Right forelimb (tissue), 1 donor: ENCODE data around the gene ART3.
"Not testable (repeated sequence)": the region's sequence is repeated elsewhere in the genome, so short reads cannot be mapped to it uniquely, and the experiment has no call there.

Experiments
- DNase-seq: peaks from one replicate; pipeline ENCODE4 v3.0.0-alpha.2; 2018

Gene ART3, protein sequence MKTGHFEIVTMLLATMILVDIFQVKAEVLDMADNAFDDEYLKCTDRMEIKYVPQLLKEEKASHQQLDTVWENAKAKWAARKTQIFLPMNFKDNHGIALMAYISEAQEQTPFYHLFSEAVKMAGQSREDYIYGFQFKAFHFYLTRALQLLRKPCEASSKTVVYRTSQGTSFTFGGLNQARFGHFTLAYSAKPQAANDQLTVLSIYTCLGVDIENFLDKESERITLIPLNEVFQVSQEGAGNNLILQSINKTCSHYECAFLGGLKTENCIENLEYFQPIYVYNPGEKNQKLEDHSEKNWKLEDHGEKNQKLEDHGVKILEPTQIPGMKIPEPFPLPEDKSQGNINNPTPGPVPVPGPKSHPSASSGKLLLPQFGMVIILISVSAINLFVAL

DNA sequence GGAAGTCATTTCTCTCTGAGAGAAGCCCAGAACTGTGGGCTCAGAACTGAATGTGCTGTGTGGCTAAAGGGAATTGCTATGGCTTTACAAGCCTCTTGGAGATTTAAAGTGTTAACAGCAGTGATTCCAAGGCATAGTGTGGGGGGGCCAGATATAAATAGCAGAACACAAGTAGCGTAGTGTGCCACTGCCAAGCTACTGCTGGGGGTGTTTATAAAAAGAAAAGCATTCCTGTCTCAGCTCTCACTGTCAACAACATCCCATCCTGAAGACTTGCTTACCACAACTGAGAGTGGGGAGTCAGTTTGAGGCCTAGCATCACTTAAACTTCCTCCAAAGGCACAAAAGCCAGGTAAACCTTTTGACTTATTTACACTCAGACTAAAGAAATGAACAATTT is at the start of gene ART3:
Gene ART3, plus strand, starts transcription at position 242 of the 400 bp plus-strand sequence. CDS start 1,181 bp downstream, outside the sequence.
- DNase-seq, result no peak

DNA sequence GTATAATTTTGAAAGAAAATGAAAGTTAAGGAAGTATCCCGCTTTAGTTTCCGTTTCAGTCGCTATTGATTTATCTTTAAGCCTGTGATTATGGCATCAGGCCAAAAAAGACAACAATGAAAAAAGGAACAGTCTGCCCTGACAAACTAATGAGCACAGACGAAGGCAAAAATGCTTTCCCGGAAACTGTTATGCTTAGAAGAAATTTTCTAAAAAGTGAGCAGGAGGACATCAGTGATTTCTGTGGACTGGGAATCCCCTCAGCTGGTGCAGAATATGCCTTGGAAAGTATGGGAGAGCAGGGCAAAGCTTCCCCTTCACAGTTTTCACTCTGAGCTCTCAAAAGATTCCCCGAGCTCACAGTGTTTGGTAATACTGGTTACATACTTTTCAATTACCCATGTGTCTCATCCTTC is 46.2 kb upstream of the ART3 start:
- DNase-seq, result no peak

DNA sequence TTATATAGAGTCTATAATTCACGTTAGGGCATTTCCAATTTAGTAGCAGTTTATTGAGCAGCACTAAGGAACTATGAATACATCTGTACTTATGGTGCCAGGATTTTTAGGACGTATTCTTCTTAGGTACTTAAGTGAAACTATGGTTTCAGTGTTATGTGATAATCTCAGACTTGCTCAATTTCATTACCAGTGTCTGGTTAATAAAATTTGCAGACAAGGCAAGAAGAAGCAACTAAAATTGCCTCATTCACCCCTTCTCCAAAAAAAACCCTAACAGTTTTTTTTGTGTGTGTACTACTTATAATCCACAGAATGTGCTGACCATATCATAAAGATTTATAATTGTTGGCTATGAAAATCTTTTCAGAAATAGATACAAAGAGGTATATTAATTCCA is 45.2 kb upstream of the ART3 start:
- DNase-seq, result no peak

DNA sequence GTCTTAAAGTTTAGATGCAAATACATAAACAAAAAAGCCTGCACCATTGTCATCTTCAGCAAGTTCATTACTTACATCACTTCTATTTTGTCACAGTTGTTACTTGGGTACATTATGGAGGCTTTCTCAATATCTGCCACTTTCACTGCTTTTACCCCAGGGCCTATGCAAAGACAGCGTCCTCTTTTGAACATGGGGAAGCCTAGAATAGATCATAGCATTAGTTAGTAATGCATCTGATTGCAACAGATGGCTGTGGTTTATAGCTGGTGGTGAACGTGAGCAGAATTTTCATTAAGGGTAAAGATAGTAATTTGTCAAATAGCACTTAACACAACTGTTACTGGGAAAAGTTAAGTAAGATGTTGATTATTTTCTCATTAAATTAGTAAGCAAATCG is 39.4 kb upstream of the ART3 start:
- DNase-seq, result no peak

DNA sequence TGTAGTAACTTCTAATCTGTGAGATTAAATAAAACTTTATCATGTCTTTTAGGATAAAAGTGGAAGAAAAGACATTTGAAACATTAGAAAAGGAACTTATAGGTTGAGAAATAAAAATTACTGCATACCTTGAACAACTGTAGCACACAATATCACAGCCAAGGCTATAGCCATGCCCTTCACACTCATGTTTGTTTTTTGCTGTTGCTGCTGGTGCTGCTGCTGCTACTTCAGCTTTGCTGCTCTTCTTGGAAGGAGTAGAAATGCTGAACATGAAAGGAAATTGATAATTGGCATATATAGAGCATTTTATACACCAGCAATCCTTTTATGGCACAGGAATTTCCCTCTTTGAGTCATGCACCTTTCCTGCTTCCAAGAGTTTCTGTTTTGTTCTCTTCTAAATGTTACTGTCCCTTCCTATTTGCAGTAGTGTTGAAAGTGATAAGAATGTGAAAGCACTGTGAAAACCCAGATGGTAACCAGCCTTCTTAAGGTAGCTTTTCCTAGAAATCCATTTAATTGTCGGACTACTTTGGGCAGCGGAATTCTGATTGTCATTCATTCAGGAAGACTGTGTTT is 38.6 kb upstream of the ART3 start, which contains the start of gene CXCL11:
Gene CXCL11, minus strand, starts transcription at position 272 of the 582 bp plus-strand sequence. Its CDS starts 83 bp downstream, at position 189.
- no peak for DNase-seq

DNA sequence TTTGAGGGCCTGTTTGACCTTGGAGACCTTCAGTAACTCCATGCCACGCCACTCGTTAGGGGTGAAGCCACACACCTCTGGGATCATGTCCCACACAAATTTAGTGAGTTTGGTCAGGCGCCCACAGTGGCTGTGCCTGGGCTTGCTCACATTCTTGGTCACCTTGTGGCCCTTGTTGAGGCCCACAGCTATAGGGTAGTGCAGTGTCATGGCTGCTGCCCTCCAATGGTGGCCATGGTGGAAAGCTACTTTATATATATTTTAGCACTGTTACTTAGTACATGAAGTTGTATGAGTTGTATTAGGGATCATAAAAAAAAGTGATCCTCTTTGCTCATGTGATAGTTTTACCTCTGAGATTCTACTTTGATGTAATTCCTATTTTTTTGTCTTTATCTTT is 37.7 kb upstream of the ART3 start:
- DNase-seq, result no peak

DNA sequence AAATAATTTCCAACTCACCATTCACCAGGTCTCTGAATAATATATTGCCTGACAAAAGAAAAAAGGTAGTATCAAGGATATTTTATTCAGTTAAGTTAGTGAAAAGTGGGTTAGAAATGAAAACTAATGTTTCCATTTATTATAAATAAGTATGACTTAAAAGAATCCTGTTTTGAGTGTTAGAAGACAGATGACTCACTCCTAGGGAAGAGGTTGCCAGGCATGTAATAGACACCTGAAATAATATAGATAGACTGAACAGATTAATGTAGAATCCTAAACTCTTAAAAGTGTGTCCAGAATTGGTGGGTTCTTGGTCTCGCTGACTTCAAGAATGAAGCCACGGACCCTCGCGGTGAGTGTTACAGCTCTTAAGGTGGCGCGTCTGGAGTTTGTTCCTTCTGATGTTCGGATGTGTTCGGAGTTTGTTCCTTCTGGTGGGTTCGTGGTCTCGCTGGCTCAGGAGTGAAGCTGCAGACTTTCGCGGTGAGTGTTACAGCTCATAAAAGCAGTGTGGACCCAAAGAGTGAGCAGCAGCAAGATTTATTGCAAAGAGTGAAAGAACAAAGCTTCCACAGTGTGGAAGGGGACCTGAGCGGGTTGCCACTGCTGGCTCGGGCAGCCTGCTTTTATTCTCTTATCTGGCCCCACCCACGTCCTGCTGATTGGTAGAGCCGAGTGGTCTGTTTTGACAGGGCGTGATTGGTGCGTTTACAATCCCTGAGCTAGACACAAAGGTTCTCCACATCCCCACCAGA is 32.1 kb upstream of the ART3 start:
- DNase-seq, result not testable (repeated sequence)

DNA sequence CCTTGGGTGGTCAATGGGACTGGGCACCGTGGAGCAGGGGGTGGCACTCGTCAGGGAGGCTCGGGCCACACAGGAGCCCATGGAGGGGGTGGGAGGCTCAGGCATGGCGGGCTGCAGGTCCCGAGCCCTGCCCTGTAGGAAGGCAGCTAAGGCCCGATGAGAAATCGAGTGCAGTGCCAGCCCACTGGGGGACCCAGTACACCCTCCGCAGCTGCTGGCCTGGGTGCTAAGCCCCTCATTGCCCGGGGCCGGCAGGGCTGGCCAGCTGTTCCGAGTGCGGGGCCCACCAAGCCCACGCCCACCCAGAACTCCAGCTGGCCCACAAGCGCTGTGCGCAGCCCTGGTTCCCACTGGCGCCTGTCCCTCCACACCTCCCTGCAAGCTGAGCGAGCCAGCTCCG is 31.2 kb upstream of the ART3 start:
- DNase-seq, result not testable (repeated sequence)

DNA sequence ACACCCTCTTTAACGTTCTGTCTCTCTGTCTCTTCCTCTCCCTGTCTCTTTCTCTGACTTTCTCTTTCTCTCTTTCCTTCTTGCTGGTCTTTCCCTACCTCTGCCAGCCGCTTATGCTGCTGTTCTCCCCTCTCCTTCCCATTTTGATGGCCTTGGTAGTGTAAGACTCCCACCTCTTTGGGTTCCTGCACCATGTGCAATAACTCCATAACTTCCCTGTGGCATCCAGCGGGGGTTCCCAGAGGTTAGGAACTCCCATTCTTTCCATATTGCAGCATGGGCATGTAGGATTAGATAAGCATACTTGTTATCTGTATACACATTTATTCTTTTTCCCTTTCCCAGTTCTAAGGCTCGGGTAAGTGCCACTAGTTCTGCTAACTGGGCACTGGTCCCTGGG is 29.8 kb upstream of the ART3 start:
- not testable (repeated sequence) for DNase-seq

DNA sequence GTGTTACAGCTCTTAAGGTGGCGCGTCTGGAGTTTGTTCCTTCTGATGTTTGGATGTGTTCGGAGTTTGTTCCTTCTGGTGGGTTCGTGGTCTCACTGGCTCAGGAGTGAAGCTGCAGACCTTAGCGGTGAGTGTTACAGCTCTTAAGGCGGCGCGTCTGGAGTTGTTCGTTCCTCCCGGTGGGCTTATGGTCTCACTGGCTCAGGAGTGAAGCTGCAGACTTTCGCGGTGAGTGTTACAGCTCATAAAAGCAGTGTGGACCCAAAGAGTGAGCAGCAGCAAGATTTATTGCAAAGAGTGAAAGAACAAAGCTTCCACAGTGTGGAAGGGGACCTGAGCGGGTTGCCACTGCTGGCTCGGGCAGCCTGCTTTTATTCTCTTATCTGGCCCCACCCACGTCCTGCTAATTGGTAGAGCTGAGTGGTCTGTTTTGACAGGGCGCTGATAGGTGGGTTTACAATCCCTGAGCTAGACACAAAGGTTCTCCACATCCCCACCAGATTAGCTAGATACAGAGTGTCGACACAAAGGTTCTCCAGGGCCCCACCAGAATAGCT is 24.6 kb upstream of the ART3 start:
- not testable (repeated sequence) for DNase-seq

DNA sequence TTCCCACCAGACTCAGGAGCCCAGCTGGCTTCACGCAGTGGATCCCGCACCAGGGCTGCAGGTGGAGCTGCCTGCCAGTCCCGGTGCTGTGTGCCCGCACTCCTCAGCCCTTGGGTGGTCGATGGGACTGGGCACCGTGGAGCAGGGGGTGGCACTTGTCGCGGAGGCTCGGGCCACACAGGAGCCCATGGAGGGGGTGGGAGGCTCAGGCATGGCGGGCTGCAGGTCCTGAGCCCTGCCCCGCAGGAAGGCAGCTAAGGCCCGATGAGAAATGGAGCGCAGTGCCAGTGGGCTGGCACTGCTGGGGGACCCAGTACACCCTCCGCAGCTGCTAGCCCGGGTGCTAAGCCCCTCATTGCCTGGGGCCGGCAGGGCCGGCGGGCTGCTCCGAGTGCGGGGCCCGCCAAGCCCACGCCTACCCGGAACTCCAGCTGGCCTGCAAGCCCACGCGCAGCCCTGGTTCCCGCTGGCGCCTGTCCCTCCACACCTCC is 23.9 kb upstream of the ART3 start:
- DNase-seq, result not testable (repeated sequence)

DNA sequence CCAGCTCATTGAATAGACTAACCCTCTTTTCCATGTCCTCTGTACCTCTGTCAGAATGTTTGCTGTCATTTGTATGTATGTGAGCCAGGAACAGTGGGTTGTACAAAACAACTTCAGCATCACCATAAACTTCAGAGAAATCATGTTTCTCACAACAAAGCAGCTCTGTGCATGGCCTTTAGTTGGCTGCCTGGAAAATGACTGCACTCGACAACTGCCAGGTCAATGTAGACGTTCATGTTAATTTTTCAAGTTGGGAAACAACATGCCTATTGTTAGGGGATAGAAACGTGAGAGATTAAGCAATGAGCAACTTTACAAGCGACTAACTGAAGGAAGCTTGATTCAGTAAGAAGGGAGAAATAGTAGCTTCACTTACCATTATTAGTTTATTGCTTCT is 20.8 kb upstream of the ART3 start:
- DNase-seq, result no peak

DNA sequence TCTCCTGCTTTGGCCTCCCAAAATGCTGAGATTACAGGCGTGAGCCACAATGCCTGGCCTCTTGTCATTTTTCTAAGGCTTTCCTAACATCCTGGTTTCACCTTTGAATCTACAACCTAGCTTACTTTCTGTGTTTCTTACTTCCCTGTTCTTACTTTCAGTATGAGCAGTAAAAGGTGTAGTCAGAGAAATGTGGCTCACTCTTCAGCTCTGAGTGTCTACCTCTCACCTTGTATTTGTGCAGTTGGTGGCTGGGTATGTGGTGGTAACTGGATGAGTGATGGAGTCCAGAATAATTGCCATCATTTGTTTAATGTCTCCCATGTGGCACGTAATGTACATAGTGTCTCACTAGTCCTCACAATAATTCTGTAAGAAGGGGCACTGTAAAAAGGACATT is 19.5 kb upstream of the ART3 start:
- no peak for DNase-seq

DNA sequence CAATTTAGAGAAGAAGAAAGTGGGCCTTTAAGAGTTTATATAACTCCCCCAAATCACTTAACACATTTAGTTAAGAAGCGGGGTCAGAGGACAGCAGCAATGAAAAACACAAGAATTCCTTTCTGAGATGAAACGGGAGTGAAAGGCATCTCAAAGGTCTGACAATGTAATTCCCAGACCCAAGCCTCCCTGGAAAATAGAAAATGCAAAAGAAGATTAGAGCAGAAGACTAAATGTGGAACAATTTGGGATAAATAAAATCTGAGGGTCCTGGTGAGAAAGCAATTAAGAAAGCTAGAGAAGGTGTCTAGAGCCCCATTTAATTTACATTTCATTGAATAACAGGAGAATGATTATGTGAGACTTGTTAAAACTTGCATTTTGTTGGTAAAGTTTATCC is 19.1 kb upstream of the ART3 start:
- DNase-seq, result no peak

DNA sequence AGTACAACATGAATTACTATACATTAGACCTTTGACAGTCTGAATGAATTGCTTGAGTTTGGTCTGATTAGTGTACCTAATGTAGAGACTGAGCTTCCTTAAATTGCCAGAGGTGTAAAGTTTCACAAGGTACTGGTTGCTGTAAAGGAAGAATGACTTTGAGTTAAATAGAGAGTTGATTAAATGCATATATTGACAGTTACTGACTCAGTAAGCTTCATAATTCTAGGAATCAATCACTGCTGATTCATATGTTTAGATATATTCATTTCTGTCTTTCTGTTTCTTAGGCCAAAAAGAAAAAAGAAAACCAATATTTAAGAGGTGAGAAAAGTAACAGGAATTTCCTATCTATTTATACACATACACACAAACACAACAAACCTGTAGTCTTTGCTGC is 16.2 kb upstream of the ART3 start:
- no peak for DNase-seq

DNA sequence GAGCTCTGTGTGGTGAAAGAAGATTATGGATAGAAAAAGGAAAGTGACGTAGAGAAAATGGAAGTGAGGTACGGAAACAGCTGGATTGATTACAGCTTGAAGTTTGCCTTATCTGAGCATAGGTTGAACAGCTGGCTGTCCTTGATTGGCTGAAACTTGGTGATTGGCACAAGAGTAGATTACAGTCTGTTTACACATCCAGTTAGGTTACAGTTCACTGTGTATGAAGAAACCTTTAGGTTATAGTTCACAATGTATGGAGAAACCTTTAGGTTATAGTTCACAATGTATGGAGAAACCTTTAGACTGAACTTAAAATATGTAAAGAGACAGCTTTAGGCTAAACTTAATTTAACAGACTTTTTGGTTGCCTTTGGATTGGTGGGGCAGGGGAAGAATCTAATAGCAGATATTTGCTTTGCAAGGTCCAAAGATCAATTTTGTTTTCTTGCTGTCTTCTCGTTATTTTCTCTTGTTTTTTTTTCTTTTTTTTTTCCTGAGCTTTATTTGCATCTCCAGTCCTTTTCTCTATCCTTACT is 15.6 kb upstream of the ART3 start:
- no peak for DNase-seq

DNA sequence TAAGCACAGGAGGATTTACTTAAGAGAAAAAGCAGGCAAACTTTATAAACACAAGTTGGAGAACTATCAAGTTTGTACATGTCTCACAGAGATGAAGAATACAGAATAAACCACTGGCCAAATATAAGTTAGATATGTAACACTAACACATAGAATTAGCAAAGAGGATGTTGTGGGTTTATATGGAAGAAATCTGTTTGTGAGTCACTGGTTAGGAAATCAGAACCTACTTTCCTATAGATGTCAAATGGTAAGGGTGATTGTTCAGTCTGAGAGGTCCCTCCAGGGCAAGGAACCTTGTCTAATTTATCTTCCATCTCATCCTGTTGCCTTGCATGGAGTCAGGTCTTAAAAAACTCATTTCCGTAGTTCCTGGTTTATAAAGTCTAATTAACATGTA is 14.8 kb upstream of the ART3 start:
- no peak for DNase-seq

DNA sequence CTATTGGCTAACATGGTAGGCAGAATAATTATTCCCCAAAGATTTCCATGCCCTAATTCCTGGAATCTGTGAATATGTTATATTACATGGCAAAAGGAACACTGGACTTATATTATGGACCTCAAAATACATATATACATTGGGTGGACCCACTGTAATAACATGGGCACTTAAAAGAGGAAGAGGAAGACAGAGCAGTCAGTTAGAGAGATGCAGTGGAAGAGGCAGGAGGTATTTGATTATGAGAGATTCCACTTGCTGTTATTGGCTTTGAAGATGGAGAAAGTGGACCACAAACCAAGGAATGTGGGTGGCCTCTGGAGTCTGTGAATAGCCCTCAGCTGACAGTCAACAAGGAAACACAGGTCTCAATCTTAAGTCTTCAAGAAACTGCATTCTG is 14.0 kb upstream of the ART3 start:
- DNase-seq, result no peak

DNA sequence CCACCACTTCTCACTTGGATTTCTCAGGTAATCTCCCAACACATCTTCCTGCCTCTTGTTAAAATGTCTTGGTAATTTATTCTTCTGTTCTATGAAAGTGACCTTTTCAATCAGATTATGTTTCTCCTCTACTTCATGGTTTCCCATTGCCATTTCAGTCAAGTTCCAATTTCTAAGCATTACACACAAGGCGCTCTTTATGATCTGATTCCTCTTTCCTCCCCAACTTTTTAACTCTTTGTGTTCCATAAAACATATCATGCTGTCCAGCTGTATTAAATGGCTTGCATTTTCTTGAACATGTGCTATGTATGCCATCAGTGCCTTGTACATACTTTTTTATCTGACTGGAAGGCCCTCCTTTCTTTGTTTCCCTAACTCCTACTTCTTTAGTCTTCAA is 13.1 kb upstream of the ART3 start:
- no peak for DNase-seq

DNA sequence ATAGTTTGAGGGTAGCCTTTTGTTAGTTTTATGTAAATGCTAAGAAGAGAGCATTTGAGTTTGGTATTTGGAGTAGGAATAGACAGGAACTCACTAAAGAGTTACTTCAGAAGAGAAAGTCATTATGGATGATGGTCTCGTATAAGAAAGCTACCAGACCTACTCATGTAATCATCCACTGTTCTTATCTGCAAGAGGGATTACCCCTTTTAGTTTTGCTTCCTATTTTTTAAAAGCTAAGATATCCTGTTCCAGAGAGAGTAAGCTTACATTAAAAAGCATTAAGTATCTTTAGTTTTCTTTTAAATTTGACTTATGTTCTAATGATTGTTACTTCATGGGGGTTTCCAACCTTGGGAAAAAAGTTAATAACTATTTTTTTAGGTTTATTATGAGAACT is 12.5 kb upstream of the ART3 start:
- no peak for DNase-seq

DNA sequence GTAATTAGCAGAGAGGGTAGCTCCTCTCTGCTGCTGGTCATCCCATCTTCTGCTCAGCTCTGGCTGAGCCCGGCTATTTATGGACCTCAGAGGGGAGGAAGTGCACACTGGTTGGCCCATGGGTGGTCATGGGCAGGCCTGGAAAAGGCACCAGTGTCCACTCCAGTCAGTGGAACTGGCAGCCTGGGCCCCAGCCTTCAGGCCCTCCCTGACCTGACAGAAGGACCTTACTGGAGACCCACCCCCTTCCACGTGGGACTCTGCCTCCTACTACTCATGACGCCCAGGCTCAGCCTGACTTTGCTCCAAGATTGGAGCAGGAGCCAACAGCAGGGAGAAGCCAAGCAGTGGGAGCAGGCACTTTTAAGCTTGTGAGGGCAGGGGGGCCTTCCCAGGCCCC is 8.0 kb upstream of the ART3 start:
- DNase-seq, result no peak

DNA sequence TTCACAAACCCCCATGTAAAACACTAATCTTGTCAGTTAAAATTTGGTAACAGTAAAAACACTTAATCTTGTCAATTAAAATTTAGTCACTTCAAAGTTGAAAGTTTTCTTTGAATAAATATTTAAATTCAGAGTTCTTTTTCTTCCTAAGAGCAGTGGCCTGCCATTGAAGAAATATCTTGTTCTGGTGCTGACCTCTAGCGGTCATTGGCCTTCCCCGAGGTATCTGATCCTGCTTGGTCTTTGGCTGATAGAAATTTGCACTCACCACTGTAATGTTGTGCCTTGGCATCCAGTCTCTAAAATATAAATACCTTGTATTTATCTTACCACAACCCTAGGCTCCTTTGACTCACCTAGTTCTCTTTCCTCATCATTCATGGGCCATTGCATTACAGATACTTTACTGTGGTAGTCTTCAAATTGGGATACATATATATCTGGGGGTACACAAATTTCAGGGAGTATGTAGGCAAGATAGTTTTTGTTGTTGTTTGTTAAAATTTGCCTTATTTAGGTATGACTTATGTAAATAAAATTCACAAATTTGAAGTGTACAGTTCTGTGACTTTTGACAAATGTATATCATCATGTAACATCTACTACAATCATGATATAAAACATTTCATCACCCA is 6.7 kb upstream of the ART3 start:
- peak; percentile 68 for DNase-seq

DNA sequence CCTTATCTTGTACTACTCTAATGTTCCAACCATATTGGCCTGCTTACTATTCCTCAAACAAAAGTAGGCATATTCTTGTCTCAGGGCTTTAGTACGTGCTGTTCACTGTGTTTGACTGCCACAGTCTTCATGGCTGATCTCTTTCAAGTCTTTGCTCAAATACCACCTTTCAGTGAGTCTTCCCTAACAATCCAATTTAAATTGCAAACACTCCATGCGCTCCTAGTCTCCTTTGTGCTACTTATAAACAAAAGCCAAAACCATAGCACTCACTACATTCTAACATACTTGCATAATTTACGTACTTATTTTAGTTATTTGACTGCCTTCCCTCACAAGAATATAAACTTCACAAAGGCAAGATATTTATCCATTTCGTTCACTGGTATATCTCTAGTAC is 1.7 kb upstream of the ART3 start:
- DNase-seq, result no peak
